Measurements from ENCODE around the gene TPP1. TPM values are rescaled to one million over a fixed set of nuclear protein-coding genes. Genes with fewer than 3 reads are reported as not detected.

TPP1 gene
- total RNA-seq, 1 donor from 2014 or later: 161 TPM

- no peak for DNase-seq (ENCODE audit: low spot score)
Observed at GRCh38 chr11:6587360-6587953, 31.8 kb downstream of the TPP1 start.

- no peak for DNase-seq (ENCODE audit: low spot score)
Observed at GRCh38 chr11:6586434-6587359, 32.5 kb downstream of the TPP1 start.

- no peak for DNase-seq (ENCODE audit: low spot score)
Observed at GRCh38 chr11:6584528-6584927, 34.7 kb downstream of the TPP1 start.

GRCh38 chr11:6583584-6583983 is 35.6 kb downstream of the TPP1 start:
- DNase-seq (ENCODE audit: low spot score): no peak

GRCh38 chr11:6579681-6580080 is 39.5 kb downstream of the TPP1 start:
- DNase-seq (ENCODE audit: low spot score): no peak

- DNase-seq (ENCODE audit: low spot score): no peak
Observed at GRCh38 chr11:6578134-6578533, 41.1 kb downstream of the TPP1 start.

GRCh38 chr11:6576471-6577373 is 42.5 kb downstream of the TPP1 start:
- DNase-seq (ENCODE audit: low spot score): no peak

GRCh38 chr11:6574816-6575715 is 44.2 kb downstream of the TPP1 start:
- DNase-seq (ENCODE audit: low spot score): no peak

- no peak for DNase-seq (ENCODE audit: low spot score)
Observed at GRCh38 chr11:6572215-6572614, 47.0 kb downstream of the TPP1 start.

GRCh38 chr11:6571434-6572008 is 47.7 kb downstream of the TPP1 start:
- DNase-seq (ENCODE audit: low spot score): no peak

- no peak for DNase-seq (ENCODE audit: low spot score)
Observed at GRCh38 chr11:6570691-6571427, 48.4 kb downstream of the TPP1 start.

- DNase-seq (ENCODE audit: low spot score): no peak
Observed at GRCh38 chr11:6569706-6570105, 49.5 kb downstream of the TPP1 start.

- peak; percentile 54 for DNase-seq (ENCODE audit: low spot score)
Observed at GRCh38 chr11:6568191-6568918, 50.9 kb downstream of the TPP1 start.

- DNase-seq (ENCODE audit: low spot score): no peak
Observed at GRCh38 chr11:6567371-6567745, 51.9 kb downstream of the TPP1 start.

- DNase-seq (ENCODE audit: low spot score): no peak
Observed at GRCh38 chr11:6566704-6567370, 52.4 kb downstream of the TPP1 start.

GRCh38 chr11:6565988-6566703 is 53.1 kb downstream of the TPP1 start:
- DNase-seq (ENCODE audit: low spot score): no peak

- no peak for DNase-seq (ENCODE audit: low spot score)
Observed at GRCh38 chr11:6565325-6565724, 53.9 kb downstream of the TPP1 start.

- DNase-seq (ENCODE audit: low spot score): no peak
Observed at GRCh38 chr11:6563667-6564066, 55.6 kb downstream of the TPP1 start.
